ENCODE measurements around the gene ADGRE2.
"Not testable (repeated sequence)": the region's sequence is repeated elsewhere in the genome, so short reads cannot be mapped to it uniquely, and the experiment has no call there.

Gene ADGRE2

GRCh38 chr19:14786421-14786851 is 8.1 kb upstream of the ADGRE2 start:
- H3K36me3 Mint-ChIP-seq (ENCODE audit: low read depth): no peaks in the 10 kb centered on the region
- peak overlapping the region; percentile 32 for H3K4me3 Mint-ChIP-seq
- TF ChIP-seq CTCF (IDR thresholded peaks at IDR 0.05): peak; percentile 74
- H3K27me3 Mint-ChIP-seq (ENCODE audit: low read depth, poor library complexity): peaks cover 11% of the 10 kb centered on the region
- no peak overlapping the region for H3K27ac Mint-ChIP-seq
- H3K4me1 Mint-ChIP-seq: no peaks in the 10 kb centered on the region
- H3K9me3 Mint-ChIP-seq: peaks cover 19% of the 10 kb centered on the region
- DNase-seq: peak; percentile 54

GRCh38 chr19:14785102-14785793 is 6.9 kb upstream of the ADGRE2 start:
- H3K9me3 Mint-ChIP-seq: peaks cover 19% of the 10 kb centered on the region
- DNase-seq; H3K27ac Mint-ChIP-seq; H3K36me3 Mint-ChIP-seq (ENCODE audit: low read depth); H3K4me3 Mint-ChIP-seq; H3K4me1 Mint-ChIP-seq: not testable (repeated sequence)
- H3K27me3 Mint-ChIP-seq (ENCODE audit: low read depth, poor library complexity): peaks cover 11% of the 10 kb centered on the region

- not testable (repeated sequence) for DNase-seq; H3K27ac Mint-ChIP-seq; H3K4me1 Mint-ChIP-seq; H3K4me3 Mint-ChIP-seq; H3K36me3 Mint-ChIP-seq (ENCODE audit: low read depth)
- H3K9me3 Mint-ChIP-seq: peaks cover 19% of the 10 kb centered on the region
- H3K27me3 Mint-ChIP-seq (ENCODE audit: low read depth, poor library complexity): peaks cover 11% of the 10 kb centered on the region
These were observed 6.4 kb upstream of the ADGRE2 start for GRCh38 chr19:14784730-14785101.

- not testable (repeated sequence) for H3K36me3 Mint-ChIP-seq (ENCODE audit: low read depth); H3K4me1 Mint-ChIP-seq; DNase-seq; H3K27ac Mint-ChIP-seq; H3K4me3 Mint-ChIP-seq; H3K27me3 Mint-ChIP-seq (ENCODE audit: low read depth, poor library complexity)
- H3K9me3 Mint-ChIP-seq: peaks cover 25% of the 10 kb centered on the region
These were observed 5.1 kb upstream of the ADGRE2 start for GRCh38 chr19:14783410-14783998.

GRCh38 chr19:14782626-14783409 is 4.5 kb upstream of the ADGRE2 start:
- Mint-ChIP-seq H3K27me3 (ENCODE audit: low read depth, poor library complexity) (peaks cover 8% of the 10 kb centered on the region), H3K4me3 (no peak overlapping the region), H3K4me1 (no peaks in the 10 kb centered on the region), H3K9me3 (peaks cover 26% of the 10 kb centered on the region), H3K27ac (no peak overlapping the region), H3K36me3 (ENCODE audit: low read depth) (no peaks in the 10 kb centered on the region)
- TF ChIP-seq CTCF (IDR thresholded peaks at IDR 0.05): no peak
- DNase-seq: no peak

GRCh38 chr19:14781713-14782536 is 3.6 kb upstream of the ADGRE2 start:
- not testable (repeated sequence) for DNase-seq; H3K36me3 Mint-ChIP-seq (ENCODE audit: low read depth); H3K4me1 Mint-ChIP-seq; H3K27ac Mint-ChIP-seq; H3K4me3 Mint-ChIP-seq
- H3K27me3 Mint-ChIP-seq (ENCODE audit: low read depth, poor library complexity): peaks cover 11% of the 10 kb centered on the region
- H3K9me3 Mint-ChIP-seq: peaks cover 24% of the 10 kb centered on the region

GRCh38 chr19:14780622-14781225 is 2.4 kb upstream of the ADGRE2 start:
- H3K36me3 Mint-ChIP-seq (ENCODE audit: low read depth); H3K27ac Mint-ChIP-seq; DNase-seq; H3K4me3 Mint-ChIP-seq; H3K4me1 Mint-ChIP-seq: not testable (repeated sequence)
- Mint-ChIP-seq H3K9me3 (peaks cover 25% of the 10 kb centered on the region), H3K27me3 (ENCODE audit: low read depth, poor library complexity) (peaks cover 18% of the 10 kb centered on the region)

Data from nephron progenitor cell (in vitro differentiated cells).